ENCODE results near the gene SKOR1. TPM values are rescaled to one million over a fixed set of nuclear protein-coding genes. Genes with fewer than 3 reads are reported as not detected.

The SKOR1 gene
- total RNA-seq, 2 experiments from 2014 or later = 1.0 to 1.5 TPM

- no peaks in the 10 kb centered on the region for H3K36me3 ChIP-seq (ENCODE audit: insufficient read depth, low read length)
- no peak for DNase-seq (ENCODE audit: low spot score)
- H3K4me2 ChIP-seq (ENCODE audit: low read length) = peak overlapping the region; percentile 63
- peak overlapping the region; percentile 86; the same call in 1 of the 2 replicates for H2AFZ ChIP-seq (ENCODE audit: low read length)
- no TSS peak for BruUV-seq (replicated peaks)
- no peaks in the 10 kb centered on the region for H3K79me2 ChIP-seq (ENCODE audit: insufficient read depth, low read depth, low read length)
- POLR2A ChIA-PET = interaction anchor here (0.6 to 2.1 kb wide), 6 partner anchors 17 to 379 kb away, joined by 3 to 6 read pairs (median 3); no protein-coding TSS in a partner anchor
- peaks cover 64% of the 10 kb centered on the region for H3K4me1 ChIP-seq (ENCODE audit: insufficient read depth, low read length, poor library complexity, severe bottlenecking)
- H4K20me1 ChIP-seq (ENCODE audit: insufficient read depth, low read length) = no peaks in the 10 kb centered on the region
- H3K9me3 ChIP-seq (ENCODE audit: low read length) = no peaks in the 10 kb centered on the region
- no peak overlapping the region for H3K27ac ChIP-seq (ENCODE audit: low read depth, low read length, poor library complexity, severe bottlenecking)
- H3K4me3 ChIP-seq (ENCODE audit: low read depth, low read length, poor library complexity, severe bottlenecking) = peak overlapping the region; percentile 52
- TF ChIP-seq EZH2phosphoT487 (IDR thresholded peaks at IDR 0.05; ENCODE audit: borderline replicate concordance, low read depth, low read length) (no peak), CTCF (conservative IDR thresholded peaks at IDR 0.05; ENCODE audit: low read length) (no peak)
- no peaks in the 10 kb centered on the region for H3K9me2 ChIP-seq (ENCODE audit: insufficient read depth, low read length)
- CTCF ChIA-PET (ENCODE audit: unreplicated experiment) = no interaction called here
- intact Hi-C loops (cut with micrococcal nuclease; ENCODE audit: unreplicated experiment) = loop anchor here (1.0 to 5.0 kb wide), 5 partner anchors 293 to 889 kb away; partner anchors contain the start of genes C15orf61 and MAP2K5
Observed at GRCh38 chr15:67835297-67836133, 10.2 kb downstream of the SKOR1 start.

GRCh38 chr15:67836134-67836455 lies 10.8 kb downstream of the SKOR1 start:
- no peaks in the 10 kb centered on the region for H3K9me2 ChIP-seq (ENCODE audit: insufficient read depth, low read length)
- H3K36me3 ChIP-seq (ENCODE audit: insufficient read depth, low read length) = no peaks in the 10 kb centered on the region
- no peak for TF ChIP-seq CTCF (conservative IDR thresholded peaks at IDR 0.05; ENCODE audit: low read length)
- TF ChIP-seq EZH2phosphoT487 (IDR thresholded peaks at IDR 0.05; ENCODE audit: borderline replicate concordance, low read depth, low read length) = no peak
- no TSS peak for BruUV-seq (replicated peaks)
- CTCF ChIA-PET (ENCODE audit: unreplicated experiment) = no interaction called here
- POLR2A ChIA-PET = interaction anchor here (0.7 to 2.1 kb wide), 5 partner anchors 16 to 266 kb away, joined by 3 to 6 read pairs (median 3); no protein-coding TSS in a partner anchor
- intact Hi-C loops (cut with micrococcal nuclease; ENCODE audit: unreplicated experiment) = loop anchor here (1.0 to 5.0 kb wide), 4 partner anchors 294 to 889 kb away; partner anchors contain the start of genes C15orf61 and MAP2K5
- H4K20me1 ChIP-seq (ENCODE audit: insufficient read depth, low read length) = no peaks in the 10 kb centered on the region
- no peaks in the 10 kb centered on the region for H3K79me2 ChIP-seq (ENCODE audit: insufficient read depth, low read depth, low read length)
- no peak overlapping the region for H3K4me3 ChIP-seq (ENCODE audit: low read depth, low read length, poor library complexity, severe bottlenecking)
- peak overlapping the region; percentile 62; the same call in 1 of the 2 replicates for H2AFZ ChIP-seq (ENCODE audit: low read length)
- no peak overlapping the region for H3K27ac ChIP-seq (ENCODE audit: low read depth, low read length, poor library complexity, severe bottlenecking)
- peaks cover 70% of the 10 kb centered on the region for H3K4me1 ChIP-seq (ENCODE audit: insufficient read depth, low read length, poor library complexity, severe bottlenecking)
- no peak for DNase-seq (ENCODE audit: low spot score)
- peak overlapping the region; percentile 63 for H3K4me2 ChIP-seq (ENCODE audit: low read length)
- no peaks in the 10 kb centered on the region for H3K9me3 ChIP-seq (ENCODE audit: low read length)

All from OCI-LY7 (cell line).